ENCODE results near the gene DDIT3.

DDIT3 gene

DNA sequence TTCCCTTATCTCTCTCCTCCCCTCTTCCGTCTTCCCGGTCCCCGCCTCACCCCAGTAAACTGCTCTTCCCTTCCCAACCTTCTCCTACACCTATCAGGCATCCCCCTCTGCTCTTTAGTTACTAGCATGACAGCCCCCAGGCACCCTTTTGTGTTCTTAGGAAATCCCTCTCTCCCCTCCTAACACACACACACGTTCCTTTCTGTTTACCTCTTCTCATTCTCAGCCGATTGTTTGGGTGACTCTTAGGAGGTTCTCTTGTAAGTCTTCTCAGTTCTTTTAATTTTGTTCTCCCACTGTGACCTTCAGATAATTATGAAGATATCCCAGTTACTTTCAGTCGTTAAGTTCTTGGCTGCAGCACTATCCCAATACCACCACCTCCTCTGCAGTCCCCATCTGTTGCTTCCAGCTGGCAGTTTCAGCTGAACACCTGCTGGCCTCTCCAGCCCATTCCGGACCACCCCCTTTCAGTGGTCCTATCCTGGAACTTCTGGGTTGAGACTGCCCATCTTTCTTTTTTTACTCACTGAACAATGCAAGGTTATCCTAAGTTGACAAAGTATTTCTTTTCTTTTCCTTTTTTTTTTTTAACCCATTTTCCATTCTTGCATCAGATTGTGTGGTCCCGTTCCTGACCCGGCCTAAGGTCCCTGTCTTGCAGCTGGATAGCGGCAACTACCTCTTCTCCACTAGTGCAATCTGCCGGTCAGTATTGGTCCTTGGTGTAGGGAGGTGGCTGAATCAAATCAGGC lies 31.7 kb downstream of the DDIT3 start:
- H3K4me3 ChIP-seq (ENCODE audit: low read depth, low read length, poor library complexity, severe bottlenecking): peak overlapping the region; percentile 97
- no peaks in the 10 kb centered on the region for H4K20me1 ChIP-seq (ENCODE audit: insufficient read depth, low read length)
- H3K9me3 ChIP-seq (ENCODE audit: low read length): no peaks in the 10 kb centered on the region
- no peak overlapping the region for H2AFZ ChIP-seq (ENCODE audit: low read length)
- peaks cover 17% of the 10 kb centered on the region for H3K4me1 ChIP-seq (ENCODE audit: insufficient read depth, low read length, severe bottlenecking)
- peaks cover 42% of the 10 kb centered on the region for H3K36me3 ChIP-seq (ENCODE audit: insufficient read depth, low read length)
- no peaks in the 10 kb centered on the region for H3F3A ChIP-seq (ENCODE audit: insufficient read depth, low read length)
- TF ChIP-seq, protein P1, sequence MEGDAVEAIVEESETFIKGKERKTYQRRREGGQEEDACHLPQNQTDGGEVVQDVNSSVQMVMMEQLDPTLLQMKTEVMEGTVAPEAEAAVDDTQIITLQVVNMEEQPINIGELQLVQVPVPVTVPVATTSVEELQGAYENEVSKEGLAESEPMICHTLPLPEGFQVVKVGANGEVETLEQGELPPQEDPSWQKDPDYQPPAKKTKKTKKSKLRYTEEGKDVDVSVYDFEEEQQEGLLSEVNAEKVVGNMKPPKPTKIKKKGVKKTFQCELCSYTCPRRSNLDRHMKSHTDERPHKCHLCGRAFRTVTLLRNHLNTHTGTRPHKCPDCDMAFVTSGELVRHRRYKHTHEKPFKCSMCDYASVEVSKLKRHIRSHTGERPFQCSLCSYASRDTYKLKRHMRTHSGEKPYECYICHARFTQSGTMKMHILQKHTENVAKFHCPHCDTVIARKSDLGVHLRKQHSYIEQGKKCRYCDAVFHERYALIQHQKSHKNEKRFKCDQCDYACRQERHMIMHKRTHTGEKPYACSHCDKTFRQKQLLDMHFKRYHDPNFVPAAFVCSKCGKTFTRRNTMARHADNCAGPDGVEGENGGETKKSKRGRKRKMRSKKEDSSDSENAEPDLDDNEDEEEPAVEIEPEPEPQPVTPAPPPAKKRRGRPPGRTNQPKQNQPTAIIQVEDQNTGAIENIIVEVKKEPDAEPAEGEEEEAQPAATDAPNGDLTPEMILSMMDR (IDR thresholded peaks at IDR 0.05; ENCODE audit: low read length): no peak
- TF ChIP-seq EZH2 (IDR thresholded peaks at IDR 0.05; ENCODE audit: borderline replicate concordance, low read length): no peak
- peaks cover 16% of the 10 kb centered on the region for H3K79me2 ChIP-seq (ENCODE audit: insufficient read depth, low read length)
- H3K27me3 ChIP-seq (ENCODE audit: insufficient read depth, low read length): no peaks in the 10 kb centered on the region
- H3K9ac ChIP-seq (ENCODE audit: low read length): peak overlapping the region; percentile 98
- H3K4me2 ChIP-seq (ENCODE audit: low read length): peak overlapping the region; percentile 92
- no peaks in the 10 kb centered on the region for H3K9me2 ChIP-seq (ENCODE audit: low read depth, low read length)
- H3K27ac ChIP-seq (ENCODE audit: low read depth, low read length, poor library complexity, severe bottlenecking): peak overlapping the region; percentile 30

DNA sequence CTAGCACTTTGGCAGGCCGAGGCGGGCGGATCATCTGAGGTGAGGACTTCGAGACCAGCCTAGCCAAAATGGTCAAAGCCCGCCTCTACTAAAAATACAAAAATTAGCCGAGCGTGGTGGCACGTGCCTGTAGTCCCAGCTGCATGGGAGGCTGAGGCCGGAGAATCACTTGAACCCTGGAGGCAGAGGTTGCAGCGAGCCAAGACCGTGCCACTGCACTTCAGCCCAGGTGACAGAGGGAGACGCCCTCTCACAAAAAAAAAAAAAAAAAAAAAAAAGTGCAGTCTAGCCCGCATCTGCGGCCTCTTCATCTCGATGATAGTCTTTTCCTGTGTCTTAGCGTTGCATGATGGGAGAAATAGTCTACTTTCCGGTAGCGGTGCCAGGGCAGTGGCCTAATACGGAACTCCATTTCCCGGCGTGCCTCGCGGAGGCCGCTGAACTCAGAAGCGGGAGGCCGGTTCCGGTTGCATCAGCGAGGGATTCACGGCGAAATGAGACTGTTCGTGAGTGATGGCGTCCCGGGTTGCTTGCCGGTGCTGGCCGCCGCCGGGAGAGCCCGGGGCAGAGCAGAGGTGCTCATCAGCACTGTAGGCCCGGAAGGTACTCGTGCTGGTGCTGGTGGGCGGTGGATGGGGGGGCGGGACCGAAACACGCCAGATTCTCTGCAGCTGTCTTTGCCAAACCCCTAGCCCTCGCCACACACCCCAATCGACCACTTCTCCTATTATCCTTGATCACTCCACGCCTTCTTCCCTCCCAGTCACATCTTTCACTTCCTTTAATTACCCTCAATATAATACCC lies 32.5 kb downstream of the DDIT3 start, which contains the start of gene MARS1:
Gene MARS1, plus strand, starts transcription at position 472 of the 805 bp plus-strand sequence. Its CDS starts 23 bp downstream, at position 495.
- Histone ChIP-seq H3K9ac (ENCODE audit: low read length) (peak within 1 kb of the TSS; percentile 98), H3K27me3 (ENCODE audit: insufficient read depth, low read length) (no peaks in the 10 kb centered on the region), H3K9me2 (ENCODE audit: low read depth, low read length) (no peaks in the 10 kb centered on the region), H3K79me2 (ENCODE audit: insufficient read depth, low read length) (peaks cover 16% of the 10 kb centered on the region), H4K20me1 (ENCODE audit: insufficient read depth, low read length) (no peaks in the 10 kb centered on the region), H3K4me1 (ENCODE audit: insufficient read depth, low read length, severe bottlenecking) (peaks cover 17% of the 10 kb centered on the region), H3K4me3 (ENCODE audit: low read depth, low read length, poor library complexity, severe bottlenecking) (peak within 1 kb of the TSS; percentile 97), H3K4me2 (ENCODE audit: low read length) (peak within 1 kb of the TSS; percentile 92), H3K36me3 (ENCODE audit: insufficient read depth, low read length) (peaks cover 39% of the 10 kb centered on the region), H3K27ac (ENCODE audit: low read depth, low read length, poor library complexity, severe bottlenecking) (peak within 1 kb of the TSS; percentile 30), H3F3A (ENCODE audit: insufficient read depth, low read length) (no peaks in the 10 kb centered on the region), H2AFZ (ENCODE audit: low read length) (0 out of 2 replicates have a peak within 1 kb of the TSS, but pooled peaks have one; percentile 5), H3K9me3 (ENCODE audit: low read length) (no peaks in the 10 kb centered on the region)
- TF ChIP-seq, protein P1 (IDR thresholded peaks at IDR 0.05; ENCODE audit: low read length): peak; percentile 54
- no peak for TF ChIP-seq EZH2 (IDR thresholded peaks at IDR 0.05; ENCODE audit: borderline replicate concordance, low read length)

DNA sequence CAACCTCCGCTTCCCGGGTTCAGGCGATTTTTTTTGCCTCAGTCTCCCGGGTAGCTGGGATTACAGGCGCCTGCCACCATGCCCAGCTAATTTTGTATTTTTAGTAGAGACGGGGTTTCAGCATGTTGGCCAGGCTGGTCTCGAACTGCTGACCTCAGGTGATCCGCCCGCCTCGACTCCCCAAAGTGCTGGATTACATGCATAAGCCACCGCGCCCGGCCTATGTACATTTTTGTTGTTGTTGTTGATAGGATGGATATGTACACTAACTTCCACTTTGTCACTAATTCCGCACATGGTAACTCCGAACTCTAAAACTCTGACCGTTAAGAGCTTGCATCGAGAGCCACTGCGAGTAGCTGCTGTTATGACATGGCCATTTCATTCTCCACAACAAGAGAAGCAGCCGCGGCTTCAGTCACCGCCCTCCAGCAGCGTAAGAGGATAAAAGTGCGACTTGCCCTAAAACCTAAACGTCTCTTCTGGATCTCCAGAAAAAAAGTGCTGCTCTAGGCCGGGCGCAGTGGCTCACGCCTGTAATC lies 33.2 kb downstream of the DDIT3 start:
- H3K4me2 ChIP-seq (ENCODE audit: low read length): peak overlapping the region; percentile 43
- H3K4me3 ChIP-seq (ENCODE audit: low read depth, low read length, poor library complexity, severe bottlenecking): peak overlapping the region; percentile 97
- H3K4me1 ChIP-seq (ENCODE audit: insufficient read depth, low read length, severe bottlenecking): peaks cover 17% of the 10 kb centered on the region

More for the DNA sequence above, 33.2 kb downstream of the DDIT3 start:
- H3K9me3 ChIP-seq (ENCODE audit: low read length): no peaks in the 10 kb centered on the region
- H3K9me2 ChIP-seq (ENCODE audit: low read depth, low read length): no peaks in the 10 kb centered on the region
- no peaks in the 10 kb centered on the region for H3K27me3 ChIP-seq (ENCODE audit: insufficient read depth, low read length)
- H3F3A ChIP-seq (ENCODE audit: insufficient read depth, low read length): no peaks in the 10 kb centered on the region
- peak overlapping the region; percentile 8; the same call in 1 of the 2 replicates for H3K9ac ChIP-seq (ENCODE audit: low read length)
- H3K27ac ChIP-seq (ENCODE audit: low read depth, low read length, poor library complexity, severe bottlenecking): no peak overlapping the region
- H3K79me2 ChIP-seq (ENCODE audit: insufficient read depth, low read length): peaks cover 16% of the 10 kb centered on the region
- no peaks in the 10 kb centered on the region for H4K20me1 ChIP-seq (ENCODE audit: insufficient read depth, low read length)
- H3K36me3 ChIP-seq (ENCODE audit: insufficient read depth, low read length): peaks cover 32% of the 10 kb centered on the region
- H2AFZ ChIP-seq (ENCODE audit: low read length): 0 out of 2 replicates have a peak overlapping the region, but pooled peaks have one; percentile 5
- TF ChIP-seq, protein P1 (IDR thresholded peaks at IDR 0.05; ENCODE audit: low read length): no peak
- no peak for TF ChIP-seq EZH2 (IDR thresholded peaks at IDR 0.05; ENCODE audit: borderline replicate concordance, low read length)
